Measurements from ENCODE around the gene RMRP. TPM values are rescaled to one million over a fixed set of nuclear protein-coding genes. Genes with fewer than 3 reads are reported as not detected.
"Not testable (repeated sequence)": the region's sequence is repeated elsewhere in the genome, so short reads cannot be mapped to it uniquely, and the experiment has no call there.

The RMRP gene
- total RNA-seq, 1 donor from 2014 or later = 12,220 TPM

- intact Hi-C loops (cut with DNase I) = no loop called here
- no peak for ATAC-seq
These were observed 5.6 kb downstream of the RMRP start for GRCh38 chr9:35651956-35652828.

GRCh38 chr9:35650341-35651158 is 7.3 kb downstream of the RMRP start, which contains the start of gene SIT1:
Gene SIT1, minus strand, starts transcription at chr9:35650931. Its CDS starts 78 bp downstream, at chr9:35650853.
- intact Hi-C loops (cut with DNase I) = no loop called here
- ATAC-seq (no peak), DNase-seq (ENCODE audit: low spot score) (peak; percentile 54)

More at GRCh38 chr9:35651956-35652828, 5.6 kb downstream of the RMRP start:
- peak; percentile 28 for DNase-seq (ENCODE audit: low spot score)

- ATAC-seq = no peak
- peak; percentile 65 for DNase-seq (ENCODE audit: low spot score)
- intact Hi-C loops (cut with DNase I) = no loop called here
These were observed 8.1 kb downstream of the RMRP start for GRCh38 chr9:35649431-35650340.

- ATAC-seq = peak; percentile 96
- peak; percentile 97 for DNase-seq (ENCODE audit: low spot score)
- intact Hi-C loops (cut with DNase I) = no loop called here
These were observed 11.1 kb downstream of the RMRP start for GRCh38 chr9:35646533-35647265.

- ATAC-seq (peak; percentile 47), DNase-seq (ENCODE audit: low spot score) (peak; percentile 70)
- intact Hi-C loops (cut with DNase I) = no loop called here
These were observed 11.7 kb downstream of the RMRP start for GRCh38 chr9:35646153-35646532.

- intact Hi-C loops (cut with DNase I); ATAC-seq: not testable (repeated sequence)
- peak; percentile 53 for DNase-seq (ENCODE audit: low spot score)
These were observed 12.1 kb downstream of the RMRP start for GRCh38 chr9:35645736-35646135.

- intact Hi-C loops (cut with DNase I) = no loop called here
- DNase-seq (ENCODE audit: low spot score) (peak; percentile 52), ATAC-seq (no peak)
These were observed 14.8 kb downstream of the RMRP start for GRCh38 chr9:35643046-35643445.

GRCh38 chr9:35641478-35641877 is 16.3 kb downstream of the RMRP start:
- intact Hi-C loops (cut with DNase I); ATAC-seq; DNase-seq (ENCODE audit: low spot score): not testable (repeated sequence)

GRCh38 chr9:35640431-35640830 is 17.4 kb downstream of the RMRP start:
- ATAC-seq; intact Hi-C loops (cut with DNase I): not testable (repeated sequence)
- peak; percentile 32 for DNase-seq (ENCODE audit: low spot score)

- DNase-seq (ENCODE audit: low spot score) (no peak), ATAC-seq (no peak)
- intact Hi-C loops (cut with DNase I) = no loop called here
These were observed 18.2 kb downstream of the RMRP start for GRCh38 chr9:35639631-35640030.

- intact Hi-C loops (cut with DNase I); DNase-seq (ENCODE audit: low spot score); ATAC-seq: not testable (repeated sequence)
These were observed 18.6 kb downstream of the RMRP start for GRCh38 chr9:35639225-35639624.

GRCh38 chr9:35638751-35639150 is 19.1 kb downstream of the RMRP start:
- ATAC-seq; intact Hi-C loops (cut with DNase I): not testable (repeated sequence)
- peak; percentile 38 for DNase-seq (ENCODE audit: low spot score)

- ATAC-seq; intact Hi-C loops (cut with DNase I): not testable (repeated sequence)
- peak; percentile 5 for DNase-seq (ENCODE audit: low spot score)
These were observed 20.3 kb downstream of the RMRP start for GRCh38 chr9:35637427-35637955.

GRCh38 chr9:35636877-35637246 is 21.0 kb downstream of the RMRP start:
- intact Hi-C loops (cut with DNase I); DNase-seq (ENCODE audit: low spot score); ATAC-seq: not testable (repeated sequence)

GRCh38 chr9:35636135-35636876 is 21.5 kb downstream of the RMRP start:
- peak; percentile 73 for ATAC-seq

GRCh38 chr9:35635730-35636129 is 22.1 kb downstream of the RMRP start:
- ATAC-seq (no peak), DNase-seq (ENCODE audit: low spot score) (no peak)
- intact Hi-C loops (cut with DNase I) = no loop called here

More at GRCh38 chr9:35636135-35636876, 21.5 kb downstream of the RMRP start:
- intact Hi-C loops (cut with DNase I) = no loop called here
- DNase-seq (ENCODE audit: low spot score) = peak; percentile 47

GRCh38 chr9:35629597-35629996 is 28.2 kb downstream of the RMRP start:
- intact Hi-C loops (cut with DNase I) = no loop called here
- no peak for ATAC-seq
- DNase-seq (ENCODE audit: low spot score) = peak; percentile 21
